Measurements from ENCODE around the gene GMNC. TPM values are rescaled to one million over a fixed set of nuclear protein-coding genes. Genes with fewer than 3 reads are reported as not detected.

Gene GMNC
- total RNA-seq, 1 experiment from 2014 or later: 0.27 TPM

DNA sequence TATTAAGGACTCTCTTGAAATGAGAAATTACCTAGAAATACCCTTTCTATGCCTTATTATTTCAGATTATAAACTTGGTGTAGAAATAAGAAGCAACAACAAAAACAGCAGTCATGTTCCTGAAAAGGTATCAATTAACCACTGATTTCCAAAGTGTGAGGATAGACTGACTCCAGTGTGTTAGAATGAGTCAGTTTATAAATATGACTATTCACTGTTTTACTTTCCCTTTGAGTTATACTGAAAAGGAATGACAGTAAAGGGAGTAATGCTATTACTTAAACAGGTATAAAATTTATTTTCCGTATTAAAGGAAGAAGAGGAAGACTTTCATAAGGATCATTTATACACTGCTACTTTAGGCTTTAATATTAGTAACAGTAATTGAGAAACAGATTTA, 12.9 kb downstream of the GMNC start:
- DNase-seq (ENCODE audit: low read depth, low spot score) (no peak), ATAC-seq (no peak)
- BruUV-seq (replicated peaks): no TSS peak
- Histone ChIP-seq H3K27ac (ENCODE audit: low read depth, low read length) (no peak overlapping the region), H3K79me2 (ENCODE audit: insufficient read depth, low read length) (no peaks in the 10 kb centered on the region), H3K36me3 (ENCODE audit: control insufficient read depth in 1 of 2, insufficient read depth in 2 of 2, low read length in 2 of 2) (no peaks in the 10 kb centered on the region), H3K9me3 (ENCODE audit: control insufficient read depth in 1 of 2, insufficient read depth in 1 of 2, low read depth in 1 of 2, low read length in 2 of 2) (no peaks in the 10 kb centered on the region), H3K9me2 (ENCODE audit: insufficient read depth) (no peaks in the 10 kb centered on the region), H3K4me3 (replicated peaks in 1 of 2; ENCODE audit: low read depth in 1 of 2, low read length in 2 of 2) (no peak overlapping the region), H3K27me3 (ENCODE audit: insufficient read depth, low read length) (no peaks in the 10 kb centered on the region), H3K9ac (ENCODE audit: low read length) (no peak overlapping the region), H3K4me2 (ENCODE audit: low read length) (no peak overlapping the region), H2AFZ (ENCODE audit: low read depth, low read length, poor library complexity, severe bottlenecking) (no peak overlapping the region), H4K20me1 (ENCODE audit: insufficient read depth) (no peaks in the 10 kb centered on the region), H3K4me1 (ENCODE audit: control insufficient read depth in 1 of 2, insufficient read depth in 2 of 2, low read length in 2 of 2) (no peaks in the 10 kb centered on the region)
- CTCF ChIA-PET: no interaction called here
- intact Hi-C loops (cut with micrococcal nuclease): no loop called here
- POLR2A ChIA-PET: no interaction called here
- RAD21 ChIA-PET (ENCODE audit: low non-redundant PET in 1 of 2, low total read pairs in 2 of 2, uncharacterized antibody in 2 of 2, unreplicated experiment in 2 of 2): no interaction called here
- TF ChIP-seq SP1 (IDR thresholded peaks at IDR 0.05; ENCODE audit: low read depth) (no peak), EGR1 (IDR thresholded peaks at IDR 0.05; ENCODE audit: low read depth) (no peak), POLR2A (IDR thresholded peaks at IDR 0.05; ENCODE audit: borderline replicate concordance, extremely low read depth, insufficient read depth, insufficient read length) (no peak), CEBPB (IDR thresholded peaks at IDR 0.05; ENCODE audit: low read depth) (no peak), CBX3 (IDR thresholded peaks at IDR 0.05; ENCODE audit: low read depth) (no peak), EZH2phosphoT487 (IDR thresholded peaks at IDR 0.05; ENCODE audit: borderline replicate concordance) (no peak), RAD21 (IDR thresholded peaks at IDR 0.05; ENCODE audit: low read depth) (no peak), FOSL1 (IDR thresholded peaks at IDR 0.05; ENCODE audit: low read depth) (no peak), POLR2AphosphoS5 (IDR thresholded peaks at IDR 0.05; ENCODE audit: low read depth, low read length) (no peak), ELF1 (IDR thresholded peaks at IDR 0.05; ENCODE audit: borderline replicate concordance, low read depth) (no peak), YY1 (IDR thresholded peaks at IDR 0.05; ENCODE audit: extremely low read depth, insufficient replicate concordance, low read depth, low read length) (no peak)
- TF ChIP-seq, protein P1, sequence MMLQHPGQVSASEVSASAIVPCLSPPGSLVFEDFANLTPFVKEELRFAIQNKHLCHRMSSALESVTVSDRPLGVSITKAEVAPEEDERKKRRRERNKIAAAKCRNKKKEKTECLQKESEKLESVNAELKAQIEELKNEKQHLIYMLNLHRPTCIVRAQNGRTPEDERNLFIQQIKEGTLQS (IDR thresholded peaks at IDR 0.05): no peak
- TF ChIP-seq, protein P2, sequence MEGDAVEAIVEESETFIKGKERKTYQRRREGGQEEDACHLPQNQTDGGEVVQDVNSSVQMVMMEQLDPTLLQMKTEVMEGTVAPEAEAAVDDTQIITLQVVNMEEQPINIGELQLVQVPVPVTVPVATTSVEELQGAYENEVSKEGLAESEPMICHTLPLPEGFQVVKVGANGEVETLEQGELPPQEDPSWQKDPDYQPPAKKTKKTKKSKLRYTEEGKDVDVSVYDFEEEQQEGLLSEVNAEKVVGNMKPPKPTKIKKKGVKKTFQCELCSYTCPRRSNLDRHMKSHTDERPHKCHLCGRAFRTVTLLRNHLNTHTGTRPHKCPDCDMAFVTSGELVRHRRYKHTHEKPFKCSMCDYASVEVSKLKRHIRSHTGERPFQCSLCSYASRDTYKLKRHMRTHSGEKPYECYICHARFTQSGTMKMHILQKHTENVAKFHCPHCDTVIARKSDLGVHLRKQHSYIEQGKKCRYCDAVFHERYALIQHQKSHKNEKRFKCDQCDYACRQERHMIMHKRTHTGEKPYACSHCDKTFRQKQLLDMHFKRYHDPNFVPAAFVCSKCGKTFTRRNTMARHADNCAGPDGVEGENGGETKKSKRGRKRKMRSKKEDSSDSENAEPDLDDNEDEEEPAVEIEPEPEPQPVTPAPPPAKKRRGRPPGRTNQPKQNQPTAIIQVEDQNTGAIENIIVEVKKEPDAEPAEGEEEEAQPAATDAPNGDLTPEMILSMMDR (IDR thresholded peaks at IDR 0.05 in 2 of 3, conservative IDR thresholded peaks at IDR 0.05 in 1 of 3; ENCODE audit: borderline replicate concordance in 1 of 3, insufficient read depth in 1 of 3, low read depth in 2 of 3, low read length in 2 of 3): no peak

Data from HCT116 (cell line).